HG02763 (cell line): ENCODE measurements around the gene NRF1.
"Not testable (repeated sequence)": the region's sequence is repeated elsewhere in the genome, so short reads cannot be mapped to it uniquely, and the experiment has no call there.

Experiments used
- ATAC-seq: cut with Tn5 transposase; IDR thresholded peaks from one replicate; pipeline ENCODE4 v1.9.1; 2021; ENCODE audit warnings: mild to moderate bottlenecking, moderate library complexity; ENCODE audit not compliant: unreplicated experiment

Gene NRF1

DNA sequence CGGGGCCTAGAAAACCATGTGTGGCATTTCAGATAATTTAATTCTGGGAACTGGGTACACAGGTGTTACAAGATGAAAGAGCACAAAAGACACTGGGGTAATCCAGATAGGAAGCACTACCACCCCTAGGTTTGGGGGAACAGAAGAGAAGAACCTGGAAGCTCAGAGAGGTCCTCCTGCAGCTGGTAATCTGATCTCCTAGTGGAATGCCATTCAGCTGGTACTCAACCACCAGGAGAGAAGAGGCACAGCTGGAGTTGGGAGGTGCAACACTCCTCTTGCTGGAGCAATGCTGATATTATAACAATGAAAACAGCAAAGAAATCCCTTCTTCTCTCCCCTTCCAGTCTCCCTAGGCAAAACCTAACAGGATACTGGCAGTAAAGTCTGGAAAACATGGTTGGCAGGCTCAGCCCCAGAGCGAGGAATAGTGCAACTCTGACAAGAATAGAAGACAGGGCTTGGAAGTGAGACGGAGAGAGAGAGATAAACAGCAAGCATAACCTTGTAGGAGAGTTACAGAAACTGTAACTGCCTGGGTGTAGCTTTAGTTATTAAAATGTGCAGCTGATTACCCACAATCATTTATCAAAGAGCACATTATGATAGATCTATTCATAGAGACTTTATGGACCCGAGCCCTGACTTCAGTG, 35.0 kb downstream of the NRF1 start:
- ATAC-seq: no peak

DNA sequence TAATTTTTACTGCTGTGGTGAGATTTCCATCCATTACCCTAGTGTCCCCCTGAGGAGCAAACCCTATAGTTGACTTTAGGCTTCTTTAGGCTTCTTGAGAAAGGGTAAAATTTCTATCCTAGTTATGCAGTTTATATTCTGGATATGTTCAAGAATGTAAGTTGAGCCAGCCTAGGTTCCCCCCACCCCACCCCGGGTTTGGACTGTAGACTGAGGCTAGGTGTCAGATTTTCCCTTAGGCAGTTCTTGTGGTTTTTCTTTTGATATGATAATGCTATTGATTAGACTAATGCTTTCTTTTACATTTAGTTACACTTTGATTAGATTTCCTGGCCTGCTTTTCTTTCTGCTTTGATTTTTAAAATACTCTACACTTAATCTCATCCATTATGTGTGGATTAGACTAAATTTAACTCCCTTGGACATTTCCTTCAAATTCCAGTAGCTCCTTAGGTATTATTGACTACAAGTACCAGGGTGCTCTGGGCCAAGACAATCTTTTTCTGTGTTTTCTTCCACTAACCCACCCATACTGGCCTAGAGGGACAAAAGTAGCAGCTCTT, 37.7 kb downstream of the NRF1 start:
- ATAC-seq: no peak

DNA sequence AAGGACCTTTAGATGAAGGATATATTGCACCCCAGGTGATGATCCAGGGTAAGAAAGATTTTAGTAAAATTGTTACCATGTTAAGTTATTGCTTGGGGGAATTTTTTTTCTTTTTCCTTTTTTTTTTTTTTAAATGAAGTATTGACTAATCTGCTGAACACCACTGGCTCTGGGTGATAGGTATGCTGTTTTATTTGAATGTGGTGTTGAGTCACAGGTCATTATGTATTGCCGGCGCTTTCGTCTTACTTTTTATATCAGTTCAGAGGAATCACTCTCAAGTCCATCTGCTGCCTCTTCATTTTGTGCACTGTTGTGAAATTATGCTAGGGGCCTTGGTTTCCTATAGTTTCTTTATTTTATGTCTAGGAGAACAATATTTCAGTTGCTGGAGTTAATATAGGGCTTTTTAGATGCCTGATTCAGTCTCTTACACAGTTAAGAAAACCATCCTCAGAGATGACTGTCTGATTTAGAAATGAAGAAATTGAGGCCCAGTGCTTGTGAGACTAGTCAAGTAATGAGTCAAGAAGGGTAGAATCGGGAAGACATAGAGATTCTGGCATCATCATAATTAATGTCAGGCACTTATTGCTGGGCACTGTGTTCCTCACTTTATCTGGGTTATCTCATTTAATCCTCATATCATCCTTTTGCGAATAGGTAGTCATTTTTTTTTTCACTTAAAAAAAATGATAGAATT, 38.7 kb downstream of the NRF1 start:
- ATAC-seq: no peak

DNA sequence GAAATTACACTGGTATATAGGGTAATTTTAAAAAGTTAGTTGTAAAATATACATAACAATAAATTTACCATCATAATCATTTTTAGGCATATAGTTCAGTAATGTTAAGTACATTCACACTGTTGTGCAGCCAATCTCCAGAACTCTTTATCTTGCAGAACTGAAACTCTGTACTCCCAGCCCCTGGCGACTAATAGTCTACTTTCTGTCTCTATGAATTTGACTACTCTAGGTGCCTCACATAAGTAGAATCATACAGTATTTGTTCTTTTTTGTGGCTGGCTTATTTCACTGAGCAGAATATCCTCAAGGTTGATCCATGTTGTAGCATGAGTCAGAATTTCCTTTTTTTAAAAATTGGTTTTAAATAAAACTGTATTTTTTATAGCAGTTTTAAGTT, 41.4 kb downstream of the NRF1 start:
- peak; percentile 61 for ATAC-seq

DNA sequence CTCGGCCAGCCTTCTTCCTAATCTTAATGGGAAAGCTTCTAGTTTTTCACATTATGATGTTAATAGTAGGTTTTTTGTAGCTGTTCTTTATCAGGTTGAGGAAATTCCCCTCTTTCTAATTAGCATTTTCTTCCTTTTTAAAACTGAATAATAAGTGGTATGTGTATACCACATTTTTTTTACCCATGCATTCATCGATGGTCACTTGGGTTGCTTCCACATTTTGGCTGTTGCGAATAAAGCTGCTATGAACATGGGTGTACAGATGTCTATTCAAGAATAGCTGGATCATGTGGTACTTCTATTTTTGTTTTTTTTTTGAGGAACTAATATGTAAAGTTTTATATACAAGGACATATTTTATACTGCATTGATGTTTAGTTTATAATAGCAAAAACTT, 44.3 kb downstream of the NRF1 start:
- no peak for ATAC-seq

DNA sequence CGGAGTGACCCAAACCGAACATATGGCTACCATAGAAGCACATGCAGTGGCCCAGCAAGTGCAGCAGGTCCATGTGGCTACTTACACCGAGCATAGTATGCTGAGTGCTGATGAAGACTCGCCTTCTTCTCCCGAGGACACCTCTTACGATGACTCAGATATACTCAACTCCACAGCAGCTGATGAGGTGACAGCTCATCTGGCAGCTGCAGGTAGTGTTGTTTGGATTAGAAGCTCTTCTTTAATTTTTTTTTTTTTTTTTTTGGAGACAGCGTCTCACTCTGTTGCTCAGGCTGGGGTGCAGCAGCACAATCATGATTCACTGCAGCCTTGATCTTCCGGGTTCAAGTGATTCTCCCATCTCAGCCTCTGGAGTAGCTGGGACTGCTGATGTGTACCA, 45.8 kb downstream of the NRF1 start:
- ATAC-seq: no peak

DNA sequence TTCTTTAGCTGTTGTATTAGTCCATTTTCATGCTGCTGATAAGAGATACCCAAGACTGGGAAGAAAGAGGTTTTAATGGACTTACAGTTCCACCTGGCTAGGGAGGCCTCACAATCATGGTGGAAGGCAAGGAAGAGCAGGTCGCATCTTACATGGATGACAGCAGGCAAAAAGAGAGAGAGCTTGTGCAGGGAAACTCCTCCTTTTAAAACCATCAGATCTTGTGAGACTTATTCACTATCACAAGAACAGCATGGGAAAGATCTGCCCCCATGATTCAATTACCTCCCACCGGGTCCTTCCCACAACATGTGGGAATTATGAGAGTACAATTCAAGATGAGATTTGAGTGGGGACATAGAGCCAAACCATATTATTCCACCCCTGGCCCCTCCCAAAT, 48.4 kb downstream of the NRF1 start:
- not testable (repeated sequence) for ATAC-seq

DNA sequence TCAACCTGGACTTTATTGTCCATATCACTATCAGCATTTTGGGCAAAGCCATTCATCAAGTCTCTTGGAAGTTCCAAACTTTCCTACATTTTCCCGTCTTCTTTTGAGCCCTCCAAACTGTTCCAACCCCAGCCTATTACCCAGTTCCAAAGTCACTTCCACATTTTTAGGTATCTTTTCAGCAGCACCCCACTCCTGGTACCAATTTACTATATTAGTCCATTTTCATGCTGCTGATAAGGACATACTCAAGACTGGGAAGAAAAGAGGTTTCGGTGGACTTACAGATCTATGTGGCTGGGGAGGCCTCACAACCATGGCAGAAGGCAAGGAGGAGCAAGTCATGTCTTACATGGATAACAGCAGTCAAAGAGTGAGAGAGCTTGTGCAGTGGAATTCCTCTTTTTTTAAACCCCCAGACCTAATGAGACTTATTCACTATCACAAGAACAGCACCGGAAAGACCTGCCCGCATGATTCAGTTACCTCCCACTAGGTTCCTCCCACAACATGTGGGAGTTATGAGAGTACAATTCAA, 50.2 kb downstream of the NRF1 start:
- ATAC-seq: no peak

DNA sequence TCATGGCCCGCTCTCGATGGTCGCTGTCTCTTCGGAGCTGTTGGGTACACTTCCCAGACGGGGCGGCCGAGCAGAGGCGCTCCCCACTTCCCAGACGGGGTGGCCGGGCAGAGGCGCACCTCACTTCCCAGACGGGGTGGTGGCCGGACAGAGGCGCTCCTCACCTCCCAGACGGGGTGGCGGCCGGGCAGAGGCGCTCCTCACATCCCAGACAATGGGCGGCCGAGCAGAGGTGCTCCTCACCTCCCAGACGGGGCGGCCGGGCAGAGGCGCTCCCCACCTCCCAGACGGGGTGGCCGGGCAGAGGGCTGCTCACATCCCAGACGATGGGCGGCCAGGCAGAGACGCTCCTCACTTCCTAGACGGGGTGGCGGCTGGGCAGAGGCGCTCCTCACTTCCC, 51.7 kb downstream of the NRF1 start:
- not testable (repeated sequence) for ATAC-seq

DNA sequence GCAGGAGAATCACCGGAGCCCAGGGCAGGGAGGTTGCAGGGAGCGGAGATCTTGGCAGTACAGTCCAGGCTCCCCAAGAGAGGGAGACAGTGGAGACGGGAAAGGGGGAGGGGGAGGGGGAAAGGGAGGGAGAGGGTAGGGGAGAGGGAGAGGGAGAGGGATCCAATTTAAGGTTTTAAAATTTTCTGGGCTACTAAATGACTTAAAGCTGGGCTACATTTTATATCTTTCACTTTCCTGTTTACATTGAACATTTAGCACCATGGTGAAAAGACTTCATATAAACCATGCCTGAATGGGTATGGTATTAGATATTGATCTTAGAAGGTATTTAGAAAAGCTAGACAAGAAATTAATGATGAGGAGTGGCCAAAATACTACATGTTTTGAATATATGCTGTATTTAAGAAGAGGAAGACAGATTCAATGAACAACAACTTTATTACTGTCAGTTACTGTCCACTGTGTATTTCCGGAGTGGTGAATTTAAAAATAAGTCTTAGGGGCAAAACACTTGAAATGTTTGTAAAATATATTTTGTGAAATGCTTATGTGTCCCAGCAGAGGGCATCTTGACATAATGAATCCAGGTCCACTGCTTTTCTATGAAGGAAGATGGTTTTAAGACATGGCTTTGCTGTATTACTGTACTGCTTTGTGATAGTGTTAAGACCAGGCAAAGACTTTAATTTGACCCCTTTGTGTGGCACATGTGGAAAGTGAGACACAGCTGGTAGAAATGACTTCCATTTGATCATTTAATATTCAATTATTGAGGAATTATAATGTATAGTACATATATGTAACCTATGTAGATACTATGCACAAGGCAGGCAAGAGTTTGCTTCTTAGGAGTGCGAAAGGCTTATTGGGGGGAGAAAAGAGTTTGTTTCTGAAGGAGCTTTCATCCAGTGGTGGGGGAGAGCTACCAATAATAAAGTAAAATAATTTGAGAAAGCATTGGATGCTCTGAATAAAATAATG, 52.8 kb downstream of the NRF1 start:
- ATAC-seq: no peak

DNA sequence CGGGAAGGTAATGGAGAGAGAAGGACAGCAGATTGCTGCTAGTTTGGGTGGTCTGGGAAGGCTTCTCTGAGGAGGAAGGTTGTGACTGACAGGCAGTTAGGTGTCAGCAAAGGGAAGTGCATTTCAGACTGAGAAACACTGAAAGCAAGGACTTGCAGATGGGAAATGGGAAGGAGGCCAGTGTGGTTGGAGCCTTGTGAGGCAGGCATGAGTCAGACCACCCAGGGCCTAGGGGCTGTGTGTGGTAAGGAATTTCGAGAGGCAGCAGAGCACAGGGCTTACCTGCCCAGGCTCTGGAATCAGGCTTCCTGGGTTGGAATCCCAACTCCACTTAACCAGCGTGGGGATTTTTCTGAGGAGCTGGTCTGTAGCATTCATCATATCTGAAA, 53.5 kb downstream of the NRF1 start:
- ATAC-seq: no peak

DNA sequence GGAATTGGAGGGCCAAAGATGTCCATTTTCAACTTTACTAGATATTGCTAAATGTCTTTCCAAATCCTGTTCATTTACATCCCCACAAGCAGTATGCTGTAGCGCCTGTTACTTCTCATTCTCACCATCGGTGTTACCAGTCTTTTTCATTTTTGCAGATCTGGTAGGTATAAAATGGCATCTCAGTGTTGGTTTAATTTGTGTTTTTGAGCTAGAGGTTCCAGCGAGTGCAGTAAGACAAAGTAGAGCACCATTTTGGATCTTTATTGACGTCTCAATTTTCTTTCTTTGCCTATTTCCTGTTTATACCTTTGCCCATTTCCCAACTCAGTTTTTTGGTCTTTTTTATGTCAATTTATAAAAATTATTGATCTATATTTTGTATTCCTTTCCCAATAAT, 55.6 kb downstream of the NRF1 start:
- ATAC-seq: no peak

DNA sequence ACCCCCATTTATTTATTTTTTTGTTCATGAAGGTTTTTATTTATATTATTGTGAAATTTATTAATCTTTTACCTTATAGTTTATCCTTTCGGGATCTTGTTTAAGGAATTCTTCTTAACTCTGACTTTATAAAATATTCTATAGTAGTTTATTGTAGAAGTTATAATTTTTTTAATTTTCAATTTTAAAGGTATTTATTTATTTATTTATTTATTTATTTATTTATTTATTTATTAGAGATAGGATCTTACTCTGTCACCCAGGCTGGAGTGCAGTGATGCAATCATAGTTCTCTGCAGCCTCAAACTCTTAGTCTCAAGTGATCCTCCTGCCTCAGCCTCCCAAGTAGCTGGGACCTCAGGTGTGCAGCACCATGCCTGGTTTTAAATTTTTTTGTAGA, 56.0 kb downstream of the NRF1 start:
- ATAC-seq: no peak

DNA sequence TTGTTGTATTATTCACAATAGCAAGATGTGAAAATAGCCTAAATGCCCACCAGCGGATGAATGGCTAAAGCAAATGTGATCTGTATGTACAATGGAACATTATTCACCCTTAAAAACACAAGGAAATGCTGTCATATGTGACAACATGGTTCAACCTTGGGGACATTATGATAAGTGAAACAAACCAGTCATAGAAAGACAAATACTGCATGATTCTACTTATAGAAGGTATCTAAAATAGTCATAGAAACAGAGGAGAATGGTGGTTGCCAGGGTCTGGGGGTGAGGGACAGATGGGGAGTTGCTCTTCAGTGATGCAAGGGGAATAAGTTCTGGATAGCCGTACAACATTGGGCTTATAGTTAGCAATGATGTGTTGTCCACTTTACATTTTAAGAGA, 58.4 kb downstream of the NRF1 start:
- no peak for ATAC-seq

DNA sequence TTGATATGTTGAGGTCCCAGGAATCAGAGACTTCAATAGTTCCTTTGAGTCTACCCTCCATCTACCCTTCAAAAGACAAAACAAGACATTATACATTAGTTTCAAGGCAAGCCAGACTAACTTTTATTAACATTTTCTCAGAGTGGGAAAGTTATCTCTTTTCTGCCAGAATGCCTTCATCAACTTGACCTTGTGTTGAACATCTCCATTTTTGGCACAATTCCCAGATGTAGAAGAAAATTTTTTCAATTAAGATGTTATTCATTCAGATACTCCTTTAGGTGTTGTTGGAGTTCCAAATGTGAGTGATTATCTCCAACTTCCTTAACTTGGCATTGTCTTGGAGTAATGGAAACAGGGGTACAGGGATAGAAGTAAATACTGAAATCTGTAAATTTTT, 59.1 kb downstream of the NRF1 start:
- ATAC-seq: no peak

DNA sequence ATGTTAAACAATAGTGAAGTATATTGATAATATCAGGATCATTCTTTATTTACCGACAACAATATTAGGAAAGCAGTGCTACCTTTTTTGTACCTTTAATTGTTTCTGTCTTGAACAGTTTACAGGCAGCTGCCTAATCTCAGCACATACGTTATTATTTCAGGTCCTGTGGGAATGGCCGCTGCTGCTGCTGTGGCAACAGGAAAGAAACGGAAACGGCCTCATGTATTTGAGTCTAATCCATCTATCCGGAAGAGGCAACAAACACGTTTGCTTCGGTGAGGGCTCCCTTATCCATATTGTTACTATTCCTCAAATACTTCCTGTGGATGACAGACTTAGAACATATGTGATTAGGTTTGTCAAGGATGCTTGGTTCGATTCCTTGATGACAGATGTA, 59.7 kb downstream of the NRF1 start:
- no peak for ATAC-seq

DNA sequence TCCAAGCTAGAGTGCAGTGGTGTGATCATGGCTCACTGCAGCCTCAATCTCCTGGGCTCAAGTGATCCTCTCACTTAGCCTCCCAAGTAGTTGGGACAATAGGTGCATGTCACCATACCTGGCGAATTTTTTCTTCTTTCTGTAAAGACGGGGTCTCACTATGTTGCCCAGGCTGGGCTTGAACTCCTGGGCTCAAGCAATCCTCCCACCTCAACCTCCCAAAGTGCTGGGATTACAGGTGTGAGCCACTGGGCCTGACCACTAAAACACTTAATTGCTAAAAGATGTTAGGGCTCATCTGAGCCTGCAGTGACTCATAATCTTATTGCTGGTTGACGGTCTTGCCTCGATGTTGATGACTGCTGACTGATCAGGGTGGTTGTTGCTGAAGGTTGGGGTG, 63.0 kb downstream of the NRF1 start:
- not testable (repeated sequence) for ATAC-seq

DNA sequence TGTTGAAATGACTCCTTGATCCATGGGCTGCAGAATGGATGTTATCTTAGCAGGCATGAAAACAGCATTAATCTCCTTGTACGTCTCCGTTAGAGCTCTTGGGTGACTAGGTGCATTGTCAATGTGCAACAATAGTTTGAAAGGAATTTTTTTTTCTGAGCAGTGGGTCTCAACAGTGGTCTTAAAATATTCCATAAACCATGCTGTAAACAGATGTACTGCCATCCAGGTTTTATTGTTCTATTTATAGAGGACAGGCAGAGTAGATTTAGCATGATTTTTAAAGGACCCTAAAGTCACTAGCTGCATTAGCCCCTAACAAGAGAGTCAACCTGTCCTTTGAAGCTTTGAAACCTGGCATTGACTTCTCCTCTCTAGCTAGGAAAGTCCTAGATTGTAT, 64.0 kb downstream of the NRF1 start:
- ATAC-seq: no peak

DNA sequence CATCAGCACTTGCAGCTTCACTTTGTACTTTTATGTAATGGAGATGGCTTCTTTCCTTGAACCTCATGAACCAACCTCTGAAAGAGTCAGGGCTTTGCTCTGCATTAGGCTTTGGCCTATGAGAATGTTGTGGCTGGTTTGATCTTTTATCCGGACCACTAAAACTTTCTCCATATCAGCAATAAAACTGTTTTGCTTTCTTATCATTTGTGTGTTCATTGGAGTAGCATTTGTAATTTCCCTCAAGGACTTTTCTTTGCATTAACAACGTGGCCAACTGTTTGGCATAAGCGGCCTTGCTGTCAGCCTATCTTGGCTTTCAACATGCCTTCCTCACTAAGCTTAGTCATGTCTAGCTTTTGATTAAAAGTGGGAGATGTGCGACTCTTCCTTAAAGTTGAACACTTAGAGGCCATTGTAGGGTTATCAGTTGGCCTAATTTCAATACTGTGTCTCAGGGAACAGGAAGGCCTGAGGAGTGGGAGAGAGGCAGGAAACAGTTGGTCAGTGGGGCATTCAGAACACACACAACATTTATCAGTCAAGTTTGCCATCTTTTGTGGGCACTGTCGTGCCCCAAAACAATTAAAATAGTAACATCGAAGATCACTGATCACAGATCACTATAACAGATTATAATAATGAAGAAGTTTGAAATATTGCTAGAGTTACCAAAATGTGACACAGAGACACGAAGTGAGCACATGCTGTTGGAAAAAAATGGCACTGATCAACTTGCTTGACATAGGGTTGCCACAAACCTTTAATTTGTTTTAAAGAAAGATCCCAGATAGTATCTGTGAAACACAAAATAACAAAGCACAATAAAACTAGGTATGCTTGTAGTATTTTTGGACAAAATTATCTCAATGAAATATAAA, 64.7 kb downstream of the NRF1 start:
- ATAC-seq: no peak

DNA sequence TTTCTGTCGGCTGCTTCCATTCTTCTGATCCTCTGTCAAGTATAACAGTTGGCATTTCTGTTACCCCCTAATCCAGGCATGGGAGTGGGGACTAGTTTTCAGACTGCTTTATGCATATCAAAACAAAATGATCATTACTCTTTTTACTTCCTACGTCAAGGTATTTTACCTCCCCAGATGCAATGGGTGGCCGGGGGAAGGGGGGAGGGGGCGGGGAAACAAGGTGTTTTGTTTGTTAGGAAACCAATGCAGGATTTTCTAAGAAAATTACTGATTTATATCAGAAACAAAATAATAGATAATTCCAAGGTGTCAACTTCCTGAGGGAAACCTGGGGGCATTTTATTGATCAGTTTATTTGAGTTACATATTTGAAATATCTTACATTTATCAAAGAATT, 66.3 kb downstream of the NRF1 start:
- ATAC-seq: no peak
